Adrenal gland (tissue), 12 donors: ENCODE measurements around the gene TENM4. TPM values are rescaled to one million over a fixed set of nuclear protein-coding genes. Genes with fewer than 3 reads are reported as not detected.

ENCODE experiments used
- DNase-seq, 7 donors: peaks; one replicate each; pipeline ENCODE4 v3.0.0-alpha.2; 2019 to 2020
- H3K27ac ChIP-seq, 5 donors: fragments of 200-600 bp; sonication (generic) in 4 of 5; 1 replicate in 3 of 5; 2 replicates in 2 of 5; pipeline versions ENCODE4 v1.5.1 to v1.8.0; 2016 to 2020; ENCODE audit warnings: mild to moderate bottlenecking in 1 of 5
- H3K27me3 ChIP-seq: fragments of 200-600 bp; 2 replicates; pipeline ENCODE4 v1.8.0; 2021
- H3K36me3 ChIP-seq, 2 donors: fragments of 200-600 bp; replicated peaks in 1 of 2; 1 replicate in 1 of 2; 2 replicates in 1 of 2; pipeline versions ENCODE4 v1.5.1 to v1.8.0; 2018 to 2022
- H3K4me1 ChIP-seq, 2 donors: fragments of 200-600 bp; replicated peaks in 1 of 2; 1 replicate in 1 of 2; 2 replicates in 1 of 2; pipeline versions ENCODE4 v1.5.1 to v1.8.0; 2018 to 2021
- H3K4me3 ChIP-seq, 4 donors: fragments of 200-600 bp; sonication (generic) in 3 of 4; one replicate each; pipeline ENCODE4 v1.5.1; 2016 to 2018
- H3K9me3 ChIP-seq, 3 donors: fragments of 200-600 bp; sonication (generic) in 1 of 3; replicated peaks in 1 of 3; 1 replicate in 2 of 3; 2 replicates in 1 of 3; pipeline versions ENCODE4 v1.5.1 to v1.8.0; 2016 to 2021
- CTCF ChIP-seq, 6 experiments: fragments of 450-650 bp in 4 of 6; fragments of 200-600 bp in 2 of 6; sonication (generic) in 1 of 6; IDR thresholded peaks; 1 replicate in 5 of 6; 2 replicates in 1 of 6; pipeline versions ENCODE4 v1.5.1 to v1.8.0; 2016 to 2021; ENCODE audit warnings: antibody characterized with exemption in 6 of 6, mild to moderate bottlenecking in 2 of 6, moderate library complexity in 1 of 6
- POLR2A ChIP-seq, 2 donors: fragments of 450-650 bp; IDR thresholded peaks; one replicate each; pipeline ENCODE4 v1.6.1; 2017; ENCODE audit warnings: antibody characterized with exemption in 2 of 2, mild to moderate bottlenecking in 2 of 2, moderate library complexity in 1 of 2
- WGBS, 4 donors: extraction: QIAGEN DNeasy Blood & Tissue Kit in 2 of 4; methylation state at CpG; one replicate each; pipeline versions ENCODE4 v1.1.5 to v1.1.7; 2013 to 2017; 5-methylcytosine and 5-hydroxymethylcytosine counted together
- intact Hi-C, 2 donors: fragments of 100-400 bp; cut with DNase I; formaldehyde crosslinking; loops; one replicate each; pipeline versions ENCODE4 v1.14.1 to v1.15.0; 2022 to 2023
- polyA plus RNA-seq, 3 donors: library from polyadenylated mRNA; stranded (reverse); fragments of 200-250 nt in 2 of 3; fragments of 350-450 nt in 1 of 3; fragmentation: Illumina TruSeq in 1 of 3; extraction: RNeasy Lipid Tissue Mini Kit (QIAGEN cat#74804) in 1 of 3; gene quantifications; one replicate each; pipeline ENCODE4 v1.2.3, GENCODE V29; 2013 to 2014
- total RNA-seq, 9 donors: library from RNA; depleted of rRNA in 4 of 9; stranded (reverse); fragments of >200 nt in 4 of 9; fragments of 120-200 nt in 1 of 9; fragmentation: NEBNext Ultra II Directional in 1 of 9; extraction: Animal tissue kit (Norgen Biotek cat#: 25700) in 1 of 9; gene quantifications; one replicate each; pipeline versions ENCODE4 v1.1.0 to v1.2.4, GENCODE V29; 2013 to 2023
- donor health status: healthy with polysubstance abuse.
- donor health status: Bipolar disorder and iron deficiency.
- donor health status: DM: yes; HTN: yes; CAD: no.
- donor health status: DM: no; HTN: no; CAD: no.
- donor health status: DM: no; HTN: no; CAD: no.
- donor health status: DM: yes; HTN: yes; CAD: no.

TENM4 gene
- total and polyA plus RNA-seq, 12 donors = 0.74 to 24.9 (median 6.7) TPM

GRCh38 chr11:79007771-79008402 lies 432.9 kb downstream of the TENM4 start:
- no peaks in the 10 kb centered on the region for H3K27me3 ChIP-seq
- no peak for DNase-seq
- TF ChIP-seq POLR2A (IDR thresholded peaks at IDR 0.05) (no peak), CTCF (IDR thresholded peaks at IDR 0.05) (no peak)
- intact Hi-C loops = no loop called here
- H3K4me1 ChIP-seq = no peaks in the 10 kb centered on the region
- H3K9me3 ChIP-seq = no peaks in the 10 kb centered on the region
- no peak overlapping the region for H3K27ac ChIP-seq
- no peak overlapping the region for H3K4me3 ChIP-seq
- H3K36me3 ChIP-seq = no peaks in the 10 kb centered on the region
- 69 to 79% (median 74%) methylated on average over 13 of the region's 13 CpGs for WGBS, 4 donors

GRCh38 chr11:79006854-79007253 lies 434.0 kb downstream of the TENM4 start:
- H3K4me1 ChIP-seq = no peaks in the 10 kb centered on the region
- no peak for TF ChIP-seq POLR2A (IDR thresholded peaks at IDR 0.05)
- TF ChIP-seq CTCF (IDR thresholded peaks at IDR 0.05) = no peak
- intact Hi-C loops = no loop called here
- H3K27ac ChIP-seq = no peak overlapping the region
- DNase-seq = no peak
- H3K4me3 ChIP-seq = no peak overlapping the region
- no peaks in the 10 kb centered on the region for H3K36me3 ChIP-seq
- 88 to 93% (median 92%) methylated on average over 4 of the region's 4 CpGs for WGBS, 4 donors
- no peaks in the 10 kb centered on the region for H3K9me3 ChIP-seq
- no peaks in the 10 kb centered on the region for H3K27me3 ChIP-seq

- Histone ChIP-seq H3K27ac (no peak overlapping the region), H3K9me3 (no peaks in the 10 kb centered on the region), H3K36me3 (no peaks in the 10 kb centered on the region), H3K4me3 (no peak overlapping the region), H3K27me3 (no peaks in the 10 kb centered on the region), H3K4me1 (no peaks in the 10 kb centered on the region)
- no peak for DNase-seq
- TF ChIP-seq CTCF (IDR thresholded peaks at IDR 0.05) (no peak), POLR2A (IDR thresholded peaks at IDR 0.05) (no peak)
- intact Hi-C loops = no loop called here
- WGBS, 4 donors = 90 to 100% (median 97%) methylated on average over 3 of the region's 3 CpGs
Observed at GRCh38 chr11:78996007-78996406, 444.8 kb downstream of the TENM4 start.

GRCh38 chr11:78995171-78995570 lies 445.7 kb downstream of the TENM4 start:
- Histone ChIP-seq H3K27ac (no peak overlapping the region), H3K36me3 (no peaks in the 10 kb centered on the region), H3K4me1 (no peaks in the 10 kb centered on the region), H3K9me3 (no peaks in the 10 kb centered on the region), H3K4me3 (no peak overlapping the region), H3K27me3 (no peaks in the 10 kb centered on the region)
- 47 to 71% (median 59%) methylated on average over 3 of the region's 3 CpGs for whole genome bisulfite sequencing, 4 donors
- no peak for DNase-seq
- intact Hi-C loops = no loop called here
- TF ChIP-seq POLR2A (IDR thresholded peaks at IDR 0.05) = no peak
- TF ChIP-seq CTCF (IDR thresholded peaks at IDR 0.05) = no peak
